Fibroblast of peridontal ligament (primary cell): Measurements from ENCODE around the gene PRUNE1.

Experiments used
- DNase-seq: peaks from one replicate; pipeline ENCODE4 v3.0.0-alpha.2; 2010; ENCODE audit errors: extremely low read depth

Gene PRUNE1

DNA sequence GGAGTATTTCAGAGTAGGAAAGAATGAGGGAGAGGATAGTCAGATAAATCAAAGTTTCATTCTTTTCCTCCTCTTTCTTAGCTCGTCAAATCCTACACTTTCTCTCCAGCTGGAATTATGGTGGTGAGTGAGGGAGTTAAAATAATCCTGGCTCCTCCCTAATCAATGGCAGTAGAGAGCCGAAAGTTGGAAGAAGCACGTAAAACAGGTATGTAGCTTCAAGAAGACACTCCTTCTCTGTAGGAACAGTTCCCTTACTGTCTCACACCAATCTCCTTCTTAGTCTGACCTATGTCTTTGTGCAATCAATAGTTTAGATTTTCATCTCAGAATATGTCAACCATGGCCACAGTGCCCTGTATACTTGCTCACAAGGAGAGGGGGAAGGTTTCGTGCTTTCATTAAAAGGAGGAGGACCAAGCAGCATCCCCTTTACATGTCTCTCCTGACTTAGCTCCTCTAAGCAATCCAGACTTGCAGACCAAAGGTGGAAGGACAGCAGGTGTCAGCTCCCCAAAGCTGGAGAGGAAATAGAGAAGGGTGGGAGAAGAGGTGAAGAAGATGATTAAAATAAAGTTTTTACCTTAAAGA is 2.4 kb upstream of the PRUNE1 start:
- no peak for DNase-seq

DNA sequence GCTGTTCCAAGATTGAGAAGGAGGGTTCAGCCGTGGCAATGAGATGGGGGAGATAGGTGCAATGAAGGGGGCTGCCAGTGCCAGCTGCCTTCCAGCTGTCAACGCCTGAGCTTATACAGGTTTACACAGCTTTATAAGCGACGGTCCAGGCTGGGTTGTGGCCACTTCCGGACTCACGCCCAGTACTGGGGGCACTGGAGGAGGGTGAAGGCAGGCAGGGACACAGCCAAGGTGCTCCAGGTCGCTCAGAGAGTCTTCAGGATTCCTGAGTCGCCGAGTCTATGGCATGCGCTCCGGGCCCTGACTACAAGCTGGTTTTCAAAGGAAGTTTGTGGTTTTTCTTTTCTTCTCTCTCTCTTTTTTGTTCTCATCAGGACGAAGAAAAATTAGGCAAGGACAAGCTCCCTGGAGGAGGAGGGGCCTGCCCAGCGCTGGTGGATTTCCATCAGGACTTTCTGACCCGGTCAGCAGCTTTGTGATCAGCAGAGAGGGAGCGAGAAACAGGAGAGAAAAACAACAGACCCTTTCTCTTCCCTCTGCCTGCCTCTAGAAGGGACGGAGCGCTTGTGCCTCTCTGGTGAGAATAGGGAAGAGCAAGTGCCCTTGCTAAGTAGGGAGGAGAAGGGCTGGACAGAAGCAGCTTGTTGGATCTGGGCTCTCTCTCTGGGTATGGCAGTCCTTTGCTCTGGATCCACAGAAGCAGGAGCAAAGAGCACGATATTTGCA is 1.8 kb upstream of the PRUNE1 start, which contains the start of gene MINDY1:
TSS of gene MINDY1 (minus strand) at position 576 of the 726 bp plus-strand sequence. CDS start 4,285 bp downstream, outside the sequence.
- DNase-seq, result peak; percentile 87

DNA sequence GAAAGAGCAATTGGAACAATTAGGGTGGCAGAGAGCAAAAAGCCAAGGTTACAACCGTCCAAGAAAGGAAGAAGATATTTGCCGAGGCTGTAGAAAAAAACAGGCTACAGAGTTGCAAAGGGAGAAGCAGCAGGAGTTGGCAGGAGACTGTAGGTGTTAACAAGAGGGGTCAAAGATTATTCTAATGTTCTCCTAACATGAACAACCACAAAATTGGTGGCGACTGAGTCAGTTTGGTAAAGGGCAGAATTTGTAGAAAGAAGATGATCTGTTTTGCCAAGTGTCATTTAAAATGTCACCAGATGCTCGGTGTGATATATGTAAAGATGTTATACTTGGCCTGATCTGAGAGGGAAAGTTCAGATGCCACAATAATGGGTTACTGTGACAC is 401 bp upstream of the PRUNE1 start:
- no peak for DNase-seq

DNA sequence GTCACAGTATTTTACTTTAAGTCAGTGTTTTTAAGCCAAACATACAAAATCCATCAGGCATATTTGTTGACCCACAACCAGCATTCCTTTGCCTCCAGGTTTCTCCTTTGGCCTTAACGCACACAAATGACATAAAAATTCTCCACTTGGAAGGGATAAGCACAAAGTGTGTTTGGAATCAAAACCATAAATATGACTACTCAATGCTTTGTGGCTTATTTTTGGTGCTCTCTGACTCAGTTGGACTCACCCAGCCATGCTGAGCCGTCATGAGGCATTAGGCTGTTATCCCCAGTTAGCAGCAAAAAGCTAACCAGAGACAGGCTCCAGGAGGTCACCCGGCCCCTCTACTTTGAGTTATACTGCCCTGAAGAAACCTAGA is 948 bp downstream of the PRUNE1 start:
- peak; percentile 61 for DNase-seq

DNA sequence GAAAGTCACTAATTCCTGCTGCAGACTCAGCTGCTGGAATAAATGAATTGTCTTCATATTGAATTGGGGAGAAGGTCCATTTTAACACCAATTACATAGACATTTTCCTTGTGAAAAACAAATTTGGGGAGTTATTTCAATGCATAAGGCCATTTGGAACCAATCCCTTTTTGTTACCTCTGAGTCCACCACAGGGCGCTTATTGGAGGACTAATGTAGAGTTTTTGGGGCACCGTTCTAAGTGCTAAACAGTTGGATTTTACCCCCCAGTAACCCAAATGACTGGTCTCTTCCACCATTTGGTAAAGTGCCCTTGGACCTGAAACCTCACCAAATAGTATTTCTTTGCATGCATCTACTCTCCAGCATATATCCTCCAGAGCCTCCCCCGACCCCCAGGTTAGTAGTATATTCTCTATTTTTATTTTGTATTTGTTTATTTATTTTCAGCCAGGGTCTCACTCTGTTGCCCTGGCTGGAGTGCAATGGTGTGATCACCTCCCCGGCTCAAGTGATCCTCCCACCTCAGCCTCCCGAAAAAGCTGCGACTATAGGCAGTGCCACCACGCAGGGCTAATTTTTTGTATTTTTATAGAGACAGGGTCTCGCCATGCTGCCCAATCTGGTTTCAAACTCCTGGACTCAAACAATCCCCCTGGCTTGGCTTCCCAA is 1.6 kb downstream of the PRUNE1 start:
- DNase-seq, result no peak

DNA sequence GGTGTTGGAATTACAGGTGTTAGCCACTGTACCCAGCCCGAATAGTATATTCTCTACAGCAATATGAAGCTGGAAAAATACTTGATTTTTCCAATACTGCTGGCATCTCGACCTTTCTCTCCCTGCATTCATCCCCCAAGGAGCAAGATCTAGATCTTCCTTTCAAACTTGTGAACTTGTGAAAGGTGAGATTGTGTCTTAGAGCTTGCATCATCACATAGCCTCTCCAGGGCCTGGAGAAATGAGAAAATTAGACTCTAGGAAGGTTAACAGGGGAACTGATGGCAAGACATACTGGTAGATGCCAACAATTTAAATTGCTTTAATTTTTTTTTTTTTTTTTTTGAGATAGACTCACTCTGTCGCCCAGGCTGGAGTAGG is 2.1 kb downstream of the PRUNE1 start:
- no peak for DNase-seq

DNA sequence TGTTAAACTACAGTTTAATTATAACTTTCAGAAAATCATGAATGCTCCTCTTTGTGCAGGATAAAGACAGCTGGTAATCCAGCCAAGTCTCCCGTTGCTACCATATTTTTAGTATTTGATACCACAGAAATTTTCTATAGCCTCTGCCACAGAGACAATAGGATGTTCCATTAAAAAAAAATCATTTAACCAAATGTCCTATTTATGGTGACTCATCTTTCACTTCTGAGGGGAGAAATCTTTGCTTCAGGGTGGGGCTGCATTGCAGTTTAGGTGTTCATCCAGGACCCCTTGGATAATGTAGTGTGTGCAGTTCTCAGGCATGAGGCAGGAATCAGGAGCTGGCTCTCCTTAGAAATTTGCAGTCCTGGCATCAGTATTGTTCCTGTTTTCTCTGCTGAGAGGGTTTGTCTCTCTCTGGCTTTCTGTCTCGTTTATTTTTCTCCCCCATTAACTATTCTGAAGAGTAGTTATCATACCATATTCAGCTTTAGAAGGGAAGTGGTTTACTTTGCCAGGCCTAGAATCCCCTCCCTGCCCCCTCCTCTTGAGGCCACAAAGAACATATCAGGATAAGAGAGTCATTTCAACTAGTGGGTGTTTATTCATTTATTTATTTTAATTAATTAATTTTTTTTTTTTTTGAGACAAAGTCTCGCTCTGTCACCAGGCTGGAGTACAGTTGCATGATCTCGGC is 3.1 kb downstream of the PRUNE1 start:
- DNase-seq, result no peak

DNA sequence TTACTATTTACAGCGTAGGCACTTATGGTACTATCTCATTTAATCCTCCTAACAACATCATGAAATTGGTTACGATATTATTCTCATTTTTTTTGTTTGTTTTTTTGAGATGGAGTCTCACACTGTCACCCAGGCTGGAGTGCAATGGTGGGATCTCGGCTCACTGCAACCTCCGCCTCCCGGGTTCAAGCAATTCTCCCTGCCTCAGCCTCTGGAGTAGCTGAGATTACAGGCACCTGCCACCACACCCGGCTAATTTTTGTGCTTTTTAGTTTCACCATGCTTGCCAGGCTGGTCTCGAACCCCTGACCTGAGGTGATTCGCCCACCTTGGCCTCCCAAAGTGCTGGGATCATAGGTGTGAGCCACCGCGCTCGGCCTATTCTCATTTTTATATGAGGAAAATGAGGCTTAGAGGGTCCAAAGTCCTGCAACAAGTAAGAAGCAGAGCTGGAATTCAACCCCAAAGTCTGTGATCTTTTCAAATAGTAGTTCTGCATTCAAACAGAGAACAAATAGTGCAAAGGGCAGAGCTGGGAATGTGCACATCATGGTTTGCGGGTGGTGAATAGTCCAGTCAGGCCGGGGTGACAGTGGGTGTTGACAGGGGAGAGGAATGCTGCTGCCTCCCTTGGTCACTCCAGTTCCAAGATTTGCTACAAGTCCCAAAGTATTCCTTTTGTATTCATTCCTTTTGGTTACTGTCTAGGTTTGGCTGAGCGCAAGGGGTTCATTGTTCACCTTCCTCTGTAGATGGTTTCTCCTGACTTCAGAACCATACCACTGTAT is 4.6 kb downstream of the PRUNE1 start:
- DNase-seq, result no peak

DNA sequence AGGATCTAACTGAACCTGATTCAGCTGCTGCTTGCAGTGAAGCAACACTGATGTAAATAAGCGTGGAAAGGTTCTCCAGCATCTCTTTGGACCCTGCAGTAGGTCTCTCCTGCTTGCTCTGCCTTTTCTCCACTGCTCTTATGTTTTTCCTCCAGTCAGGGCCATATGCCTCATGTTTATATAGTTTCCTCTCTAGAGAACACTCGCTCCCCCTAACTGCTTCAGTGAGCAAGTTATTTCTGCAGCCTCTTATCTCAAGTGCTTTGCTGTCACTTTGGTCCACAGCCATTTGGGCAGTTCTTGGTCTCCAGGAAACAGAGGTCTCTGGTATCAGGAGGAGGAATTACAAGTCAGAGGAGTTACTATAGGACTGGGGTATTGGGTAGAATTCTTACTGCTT is 5.3 kb downstream of the PRUNE1 start:
- peak; percentile 29 for DNase-seq

DNA sequence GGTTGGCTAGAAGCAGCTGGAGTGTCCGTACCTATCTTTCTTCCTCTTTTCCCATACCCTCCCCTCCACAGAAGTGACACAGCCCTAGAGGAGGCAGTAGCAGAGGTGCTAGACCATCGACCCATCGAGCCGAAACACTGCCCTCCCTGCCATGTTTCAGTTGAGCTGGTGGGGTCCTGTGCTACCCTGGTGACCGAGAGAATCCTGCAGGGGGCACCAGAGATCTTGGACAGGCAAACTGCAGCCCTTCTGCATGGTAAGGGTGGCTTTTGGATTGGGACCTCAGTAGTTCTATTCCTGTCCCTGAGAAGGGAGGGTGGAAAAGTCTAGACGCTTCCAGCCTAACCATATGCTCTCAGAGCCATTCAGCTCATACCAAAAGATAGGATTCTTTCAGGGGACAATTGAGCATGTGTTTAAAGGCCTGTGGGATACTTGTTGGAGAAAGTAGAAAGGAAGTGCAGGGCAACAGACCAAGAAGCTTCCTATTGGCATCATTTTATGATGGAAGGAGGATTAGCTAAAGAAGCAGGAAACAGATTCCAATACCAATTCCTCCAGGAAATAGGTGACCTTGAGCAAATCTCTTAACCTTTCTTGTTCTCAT is 16.4 kb downstream of the PRUNE1 start:
- peak; percentile 68 for DNase-seq

DNA sequence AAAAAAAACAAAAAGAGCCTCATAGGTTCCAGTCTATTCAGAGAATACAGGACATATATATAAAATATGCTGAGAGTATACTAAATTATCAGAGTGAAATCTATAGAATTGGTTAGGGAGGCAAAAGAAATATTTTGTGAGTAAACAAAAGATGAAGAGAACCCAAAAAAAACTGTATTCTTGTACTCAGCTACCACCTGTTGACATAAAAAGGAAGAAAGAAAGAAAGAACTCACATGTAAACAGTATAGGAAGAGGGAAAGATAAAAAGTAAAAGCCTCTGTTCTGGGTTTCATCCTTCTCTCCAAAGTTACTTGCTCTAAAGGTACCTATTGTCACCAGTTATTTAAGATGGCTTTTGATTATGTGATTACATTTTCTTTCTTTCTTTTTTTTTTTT is 18.2 kb downstream of the PRUNE1 start:
- no peak for DNase-seq

DNA sequence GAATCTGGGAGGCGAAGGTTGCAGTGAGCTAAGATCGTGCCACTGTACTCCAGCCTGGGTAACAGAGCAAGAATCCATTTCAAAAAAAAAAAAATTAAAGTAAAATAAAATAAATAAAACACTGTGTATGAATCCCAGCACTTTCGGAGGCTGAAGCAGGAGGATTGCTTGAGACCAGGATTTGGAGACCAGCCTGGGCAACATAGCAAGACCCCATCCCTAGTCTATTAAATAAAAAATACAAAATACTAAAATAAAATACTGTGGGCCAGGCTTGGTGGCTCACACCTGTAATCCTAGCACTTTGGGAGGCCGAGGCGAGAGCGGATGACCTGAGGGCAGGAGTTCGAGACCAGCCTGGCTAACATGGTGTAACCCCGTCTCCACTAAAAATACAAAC is 23.9 kb downstream of the PRUNE1 start:
- DNase-seq, result no peak

DNA sequence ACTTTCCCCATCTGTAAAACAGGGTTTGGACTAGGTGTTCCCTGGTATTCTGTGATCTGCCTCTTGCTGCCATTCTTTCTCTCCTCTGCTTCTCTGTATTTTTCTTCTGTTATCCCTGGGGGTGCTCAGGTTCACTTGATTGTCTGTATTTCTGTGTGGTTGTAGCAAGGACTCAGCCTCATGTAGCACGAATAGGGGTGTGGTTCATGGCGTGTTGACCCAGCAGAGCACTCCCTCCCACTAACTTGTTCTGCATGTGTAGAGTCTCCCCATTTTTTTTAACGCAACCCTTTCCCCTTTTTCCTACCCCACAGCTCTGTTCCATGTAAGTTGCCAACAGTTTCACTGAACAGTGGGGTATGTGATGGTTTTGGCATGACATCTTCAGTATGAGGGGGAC is 26.9 kb downstream of the PRUNE1 start:
- no peak for DNase-seq

DNA sequence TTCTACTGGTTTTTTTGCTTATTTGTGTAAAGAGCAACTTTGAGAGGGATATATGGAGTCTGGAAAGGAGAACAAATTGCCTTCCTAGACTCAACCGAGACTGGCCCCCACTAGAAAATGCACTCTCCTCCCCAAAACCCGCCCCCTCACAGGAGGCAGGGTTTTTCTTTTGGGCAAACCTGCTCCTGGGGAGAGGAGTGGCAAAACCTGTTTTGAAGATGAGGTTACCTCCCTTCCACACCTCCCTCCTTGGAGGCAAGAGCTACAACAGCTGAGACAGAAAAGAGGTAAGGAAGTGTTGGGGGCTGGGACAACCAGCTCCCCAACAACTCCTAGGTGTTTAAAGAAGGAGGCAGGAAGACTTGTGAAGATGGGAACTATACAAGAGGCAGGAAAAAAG is 28.1 kb downstream of the PRUNE1 start, which contains the start of gene BNIPL:
TSS of gene BNIPL (plus strand) at position 231 of the 400 bp plus-strand sequence. CDS start at position 371, 140 bp downstream.
- no peak for DNase-seq

DNA sequence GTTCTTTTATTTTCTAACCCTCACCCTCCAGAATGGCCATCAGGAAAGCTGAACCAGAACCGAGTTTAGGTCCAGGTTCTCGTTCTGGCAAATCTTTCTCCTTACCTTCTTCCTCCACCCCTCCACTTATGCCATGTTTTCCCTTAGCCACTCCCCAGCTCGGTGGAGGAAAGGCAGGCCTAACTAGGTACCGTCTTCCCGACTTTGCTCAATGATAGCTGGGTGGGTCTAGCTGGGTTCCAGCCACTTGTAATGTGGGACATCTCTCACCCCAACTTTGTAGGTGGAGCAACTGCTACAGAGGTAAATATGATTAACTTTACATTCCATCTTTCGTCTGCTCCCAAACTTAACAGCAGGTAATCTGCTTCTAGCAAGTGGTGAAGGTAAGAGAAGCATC is 28.8 kb downstream of the PRUNE1 start:
- no peak for DNase-seq

DNA sequence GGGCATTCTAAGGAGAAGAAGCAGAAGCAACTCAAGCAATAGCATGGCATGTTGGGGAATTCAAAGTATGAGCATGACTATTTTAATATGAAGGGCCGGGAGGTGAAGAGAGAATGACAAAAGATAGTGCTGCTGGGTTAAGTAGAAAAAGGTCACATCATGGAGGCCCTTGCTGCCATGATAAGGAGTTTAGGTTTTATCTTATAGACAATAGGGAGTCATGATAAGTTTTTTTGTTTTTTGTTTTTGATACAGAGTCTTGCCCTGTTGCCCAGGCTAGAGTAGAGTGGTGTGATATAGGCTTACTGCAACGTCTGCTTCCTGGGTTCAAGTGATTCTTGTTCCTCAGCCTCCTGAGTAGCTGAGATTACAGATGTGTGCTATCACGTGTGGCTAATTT is 31.3 kb downstream of the PRUNE1 start:
- no peak for DNase-seq

DNA sequence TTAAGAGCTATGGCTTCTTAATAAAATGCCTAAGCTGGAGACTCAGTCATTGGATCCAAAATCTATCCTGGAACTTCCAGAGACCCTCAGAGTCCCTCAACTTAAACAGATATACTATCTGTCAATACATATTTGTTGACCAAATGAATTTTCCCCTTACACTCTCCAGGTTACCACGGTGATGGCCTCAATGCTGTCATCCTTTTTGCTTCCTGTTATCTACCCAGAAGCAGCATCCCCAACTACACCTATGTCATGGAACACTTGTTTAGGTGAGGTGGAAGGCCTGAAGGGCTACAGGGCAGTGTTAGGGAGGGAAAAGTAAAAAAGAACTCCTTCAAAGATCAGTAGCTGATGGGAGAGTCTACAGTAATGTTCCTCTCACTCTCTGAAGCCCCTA is 34.9 kb downstream of the PRUNE1 start:
- DNase-seq, result no peak

DNA sequence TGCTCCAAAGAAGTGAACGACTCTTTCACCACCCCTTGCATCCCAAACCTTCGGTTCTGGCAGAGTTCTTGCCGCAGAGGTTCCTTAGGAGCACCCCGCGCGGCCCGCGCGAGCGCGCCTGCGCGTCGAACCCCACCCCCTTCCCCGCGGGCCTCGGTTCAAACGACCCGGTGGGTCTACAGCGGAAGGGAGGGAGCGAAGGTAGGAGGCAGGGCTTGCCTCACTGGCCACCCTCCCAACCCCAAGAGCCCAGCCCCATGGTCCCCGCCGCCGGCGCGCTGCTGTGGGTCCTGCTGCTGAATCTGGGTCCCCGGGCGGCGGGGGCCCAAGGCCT is 39.3 kb downstream of the PRUNE1 start, which contains the start of gene C1orf56:
TSS of gene C1orf56 (plus strand) at position 161 of the 334 bp plus-strand sequence. CDS start at position 258, 97 bp downstream.
- peak; percentile 62 for DNase-seq

DNA sequence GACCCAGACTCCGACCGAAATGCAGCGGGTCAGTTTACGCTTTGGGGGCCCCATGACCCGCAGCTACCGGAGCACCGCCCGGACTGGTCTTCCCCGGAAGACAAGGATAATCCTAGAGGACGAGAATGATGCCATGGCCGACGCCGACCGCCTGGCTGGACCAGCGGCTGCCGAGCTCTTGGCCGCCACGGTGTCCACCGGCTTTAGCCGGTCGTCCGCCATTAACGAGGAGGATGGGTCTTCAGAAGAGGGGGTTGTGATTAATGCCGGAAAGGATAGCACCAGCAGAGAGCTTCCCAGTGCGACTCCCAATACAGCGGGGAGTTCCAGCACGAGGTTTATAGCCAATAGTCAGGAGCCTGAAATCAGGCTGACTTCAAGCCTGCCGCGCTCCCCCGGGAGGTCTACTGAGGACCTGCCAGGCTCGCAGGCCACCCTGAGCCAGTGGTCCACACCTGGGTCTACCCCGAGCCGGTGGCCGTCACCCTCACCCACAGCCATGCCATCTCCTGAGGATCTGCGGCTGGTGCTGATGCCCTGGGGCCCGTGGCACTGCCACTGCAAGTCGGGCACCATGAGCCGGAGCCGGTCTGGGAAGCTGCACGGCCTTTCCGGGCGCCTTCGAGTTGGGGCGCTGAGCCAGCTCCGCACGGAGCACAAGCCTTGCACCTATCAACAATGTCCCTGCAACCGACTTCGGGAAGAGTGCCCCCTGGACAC is 39.8 kb downstream of the PRUNE1 start:
- DNase-seq, result peak; percentile 47

DNA sequence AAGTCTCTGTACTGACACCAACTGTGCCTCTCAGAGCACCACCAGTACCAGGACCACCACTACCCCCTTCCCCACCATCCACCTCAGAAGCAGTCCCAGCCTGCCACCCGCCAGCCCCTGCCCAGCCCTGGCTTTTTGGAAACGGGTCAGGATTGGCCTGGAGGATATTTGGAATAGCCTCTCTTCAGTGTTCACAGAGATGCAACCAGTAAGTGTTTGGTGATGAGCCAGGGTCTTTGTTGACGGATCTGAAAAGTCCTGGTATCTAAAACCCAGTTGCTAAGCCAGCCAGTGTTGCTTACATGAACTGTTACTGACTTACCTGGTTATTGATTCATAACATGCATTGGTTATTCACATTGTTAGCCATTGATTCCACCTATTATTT is 40.4 kb downstream of the PRUNE1 start:
- DNase-seq, result no peak

DNA sequence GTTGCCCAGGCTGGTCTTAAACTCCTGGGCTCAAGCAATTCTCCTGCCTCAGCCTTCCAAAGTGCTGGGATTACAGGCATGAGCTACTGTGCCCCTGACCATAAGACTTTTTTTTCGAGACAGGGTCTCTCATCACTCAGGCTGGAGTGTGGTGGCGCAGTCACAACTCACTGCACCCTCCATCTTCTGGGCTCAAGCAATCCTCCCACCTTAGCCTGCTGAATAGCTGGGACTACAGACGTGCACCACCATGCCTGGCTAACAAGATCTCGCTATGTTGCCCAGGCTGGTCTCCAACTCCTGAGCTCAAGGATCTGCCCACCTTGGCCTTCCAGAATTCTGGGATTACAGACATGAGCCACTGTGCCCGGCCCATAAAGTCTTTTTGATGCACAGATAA is 41.2 kb downstream of the PRUNE1 start:
- no peak for DNase-seq
